CD4-positive, alpha-beta T cell (primary cell): ENCODE data around the gene CD300A. TPM values are rescaled to one million over a fixed set of nuclear protein-coding genes. Genes with fewer than 3 reads are reported as not detected.

Source experiments
- ATAC-seq: fragments of 200-7000 bp; cut with Tn5 transposase; one replicate; pipeline ENCODE4 v1.10.0; 2022; ENCODE audit warnings: mild to moderate bottlenecking; ENCODE audit not compliant: poor library complexity
- CTCF ChIA-PET: fragments of 350-600 bp; sonication (Branson Sonifier 250); formaldehyde crosslinking; loops from one replicate; lab custom pipeline; 2021; ENCODE audit warnings: antibody characterized with exemption, inconsistent platforms; lab: Charles Lee
- POLR2A ChIA-PET: fragments of 350-600 bp; sonication (Branson Sonifier 250); formaldehyde crosslinking; loops from one replicate; lab custom pipeline; 2021; ENCODE audit warnings: antibody characterized with exemption, inconsistent platforms; lab: Charles Lee
- DNase-seq, 14 experiments: peaks; one replicate each; pipeline ENCODE4 v3.0.0-alpha.2; 2013 to 2020; ENCODE audit warnings: mixed read lengths in 2 of 14
- H3K27ac ChIP-seq, 2 donors: one replicate each; pipeline versions ENCODE4 v1.5.1 to v1.7.0; 2013; ENCODE audit warnings: low read length in 2 of 2, low read depth in 1 of 2, mild to moderate bottlenecking in 1 of 2
- H3K27me3 ChIP-seq, 2 experiments: 1 replicate in 1 of 2; 2 replicates in 1 of 2; pipeline versions ENCODE4 v1.6.1 to v1.7.0; 2013; ENCODE audit warnings: low read length in 2 of 2, control low read depth in 1 of 2, mild to moderate bottlenecking in 1 of 2, moderate library complexity in 1 of 2; ENCODE audit not compliant: insufficient read depth in 2 of 2, control insufficient read depth in 1 of 2
- H3K36me3 ChIP-seq: one replicate; pipeline ENCODE4 v1.6.1; 2013; ENCODE audit warnings: low read length, control low read depth; ENCODE audit not compliant: insufficient read depth
- H3K4me1 ChIP-seq: one replicate; pipeline ENCODE4 v1.6.1; 2013; ENCODE audit warnings: low read length, control low read depth; ENCODE audit not compliant: insufficient read depth
- H3K4me3 ChIP-seq: one replicate; pipeline ENCODE4 v1.5.1; 2013; ENCODE audit warnings: mild to moderate bottlenecking, low read length, moderate library complexity
- H3K9me3 ChIP-seq, 2 experiments: 1 replicate in 1 of 2; 2 replicates in 1 of 2; pipeline versions ENCODE4 v1.6.1 to v1.7.0; 2013; ENCODE audit warnings: low read length in 2 of 2, mild to moderate bottlenecking in 2 of 2, control low read depth in 1 of 2, moderate library complexity in 1 of 2; ENCODE audit not compliant: control insufficient read depth in 1 of 2, insufficient read depth in 1 of 2
- H3K27ac Mint-ChIP-seq: one replicate; pipeline ENCODE4 v1.8.0; 2020; ENCODE audit warnings: mixed read lengths
- H3K27me3 Mint-ChIP-seq: one replicate; pipeline ENCODE4 v1.8.0; 2021; ENCODE audit warnings: mixed read lengths
- H3K36me3 Mint-ChIP-seq: one replicate; pipeline ENCODE4 v1.8.0; 2021; ENCODE audit warnings: low read depth, mixed read lengths
- H3K4me1 Mint-ChIP-seq: one replicate; pipeline ENCODE4 v1.8.0; 2021; ENCODE audit warnings: low read depth, mixed read lengths
- H3K4me3 Mint-ChIP-seq: one replicate; pipeline ENCODE4 v1.8.0; 2020; ENCODE audit warnings: mild to moderate bottlenecking, mixed read lengths
- H3K9me3 Mint-ChIP-seq: one replicate; pipeline ENCODE4 v1.8.0; 2020; ENCODE audit warnings: mixed read lengths
- CTCF ChIP-seq: fragments of 200-600 bp; IDR thresholded peaks from one replicate; pipeline ENCODE4 v1.8.0; 2022; ENCODE audit warnings: antibody characterized with exemption, mild to moderate bottlenecking
- intact Hi-C, 2 experiments: fragments of 100-400 bp; cut with DNase I in 1 of 2; cut with micrococcal nuclease in 1 of 2; formaldehyde crosslinking; loops; one replicate each; pipeline versions ENCODE4 v1.15.1 to v1.9.0; 2023 to 2025; cut with DNase I, micrococcal nuclease
- total RNA-seq, 174 experiments: library from RNA in 2 of 174; stranded (reverse) in 2 of 174; gene quantifications; one replicate each; pipeline ENCODE4 v1.2.3 and lab custom pipeline; 2021 to 2026

The CD300A gene
- total RNA-seq, 2 experiments from 2014 or later, result 1.8 to 2.6 TPM

GRCh38 chr17:74455025-74455545 lies 11.3 kb upstream of the CD300A start:
- POLR2A ChIA-PET, result interaction anchor here (1.6 kb wide), 1 partner anchor 12 kb away, joined by 4 read pairs; no protein-coding TSS in a partner anchor
- Mint-ChIP-seq H3K9me3 (no peaks in the 10 kb centered on the region), H3K4me3 (no peak overlapping the region), H3K27ac (no peak overlapping the region), H3K36me3 (no peaks in the 10 kb centered on the region), H3K4me1 (peaks cover 22% of the 10 kb centered on the region), H3K27me3 (peaks cover 8% of the 10 kb centered on the region)
- peaks cover 50% of the 10 kb centered on the region for H3K4me1 ChIP-seq
- intact Hi-C loops, result loop anchor here (2.0 to 5.0 kb wide), 2 partner anchors 38 to 153 kb away; no protein-coding TSS in a partner anchor
- no peaks in the 10 kb centered on the region for H3K36me3 ChIP-seq
- CTCF ChIA-PET, result interaction anchor here (1.6 to 2.1 kb wide), 2 partner anchors 76 to 87 kb away, joined by 7 to 10 read pairs; no protein-coding TSS in a partner anchor
- no peak for TF ChIP-seq CTCF
- DNase-seq (no peak), ATAC-seq (no peak)
- peaks cover 0 to 3% of the 10 kb centered on the region in 2 experiments for H3K27me3 ChIP-seq
- no peak overlapping the region for H3K27ac ChIP-seq
- no peaks in the 10 kb centered on the region for H3K9me3 ChIP-seq
- no peak overlapping the region for H3K4me3 ChIP-seq

GRCh38 chr17:74455821-74456220 lies 10.6 kb upstream of the CD300A start:
- peaks cover 0 to 3% of the 10 kb centered on the region in 2 experiments for H3K27me3 ChIP-seq
- H3K4me1 Mint-ChIP-seq, result peaks cover 22% of the 10 kb centered on the region
- ChIA-PET CTCF (no interaction called here), POLR2A (no interaction called here)
- DNase-seq (no peak), ATAC-seq (no peak)
- H3K4me3 Mint-ChIP-seq, result peak overlapping the region; percentile 11
- H3K4me3 ChIP-seq, result no peak overlapping the region
- peaks cover 8% of the 10 kb centered on the region for H3K27me3 Mint-ChIP-seq
- no peaks in the 10 kb centered on the region for H3K36me3 Mint-ChIP-seq
- no peak overlapping the region for H3K27ac Mint-ChIP-seq
- H3K9me3 Mint-ChIP-seq, result no peaks in the 10 kb centered on the region
- no peaks in the 10 kb centered on the region for H3K9me3 ChIP-seq
- intact Hi-C loops, result loop anchor here (2.0 to 5.0 kb wide), 6 partner anchors 37 to 253 kb away; partner anchors contain the start of gene RPL38 (in 2 of the 2)
- peaks cover 58% of the 10 kb centered on the region for H3K4me1 ChIP-seq
- no peaks in the 10 kb centered on the region for H3K36me3 ChIP-seq
- TF ChIP-seq CTCF, result no peak
- no peak overlapping the region for H3K27ac ChIP-seq

GRCh38 chr17:74457146-74457819 lies 9.2 kb upstream of the CD300A start:
- H3K4me3 ChIP-seq, result no peak overlapping the region
- Mint-ChIP-seq H3K4me1 (peaks cover 27% of the 10 kb centered on the region), H3K27me3 (peaks cover 6% of the 10 kb centered on the region), H3K9me3 (no peaks in the 10 kb centered on the region), H3K36me3 (no peaks in the 10 kb centered on the region), H3K4me3 (peak overlapping the region; percentile 51), H3K27ac (no peak overlapping the region)
- DNase-seq (peak; percentile 45 to 86 (median 67)), ATAC-seq (peak; percentile 60)
- no peaks in the 10 kb centered on the region for H3K9me3 ChIP-seq
- ChIA-PET POLR2A (no interaction called here), CTCF (interaction anchor here (0.9 to 3.8 kb wide), 6 partner anchors 9 to 244 kb away, joined by 3 to 17 read pairs (median 4); partner anchors contain the start of genes GPR142 and TTYH2)
- no peaks in the 10 kb centered on the region for H3K36me3 ChIP-seq
- intact Hi-C loops, result loop anchor here (1.0 to 5.0 kb wide), 6 partner anchors 78 to 254 kb away; partner anchors contain the start of gene RPL38 (in 2 of the 2)
- peaks cover 68% of the 10 kb centered on the region for H3K4me1 ChIP-seq
- peaks cover 0 to 3% of the 10 kb centered on the region in 2 experiments for H3K27me3 ChIP-seq
- no peak overlapping the region for H3K27ac ChIP-seq
- peak; percentile 83 for TF ChIP-seq CTCF
